HG03432 (cell line): ENCODE results near the gene C2orf42.
"Not testable (repeated sequence)": the region's sequence is repeated elsewhere in the genome, so short reads cannot be mapped to it uniquely, and the experiment has no call there.

Source experiments
- ATAC-seq: cut with Tn5 transposase; IDR thresholded peaks from one replicate; pipeline ENCODE4 v1.9.1; 2021; ENCODE audit warnings: mild to moderate bottlenecking, moderate library complexity; ENCODE audit not compliant: unreplicated experiment

Gene C2orf42

GRCh38 chr2:70190418-70191243 lies at the start of gene C2orf42:
TSS of gene C2orf42 (minus strand) at chr2:70191019. CDS start at chr2:70181985, 9,034 bp downstream.
- peak; percentile 88 for ATAC-seq

GRCh38 chr2:70240599-70240998 lies 49.8 kb upstream of the C2orf42 start:
- ATAC-seq: no peak

- no peak for ATAC-seq
Measured at GRCh38 chr2:70233926-70234325, 43.1 kb upstream of the C2orf42 start.

- ATAC-seq: no peak
Measured at GRCh38 chr2:70226781-70227180, 36.0 kb upstream of the C2orf42 start.

- not testable (repeated sequence) for ATAC-seq
Measured at GRCh38 chr2:70223305-70223704, 32.5 kb upstream of the C2orf42 start.

GRCh38 chr2:70214953-70215549 lies 24.2 kb upstream of the C2orf42 start:
- no peak for ATAC-seq

- no peak for ATAC-seq
Measured at GRCh38 chr2:70214365-70214764, 23.5 kb upstream of the C2orf42 start.

- no peak for ATAC-seq
Measured at GRCh38 chr2:70212298-70212932, 21.6 kb upstream of the C2orf42 start.

- ATAC-seq: no peak
Measured at GRCh38 chr2:70211595-70211994, 20.8 kb upstream of the C2orf42 start.

GRCh38 chr2:70204452-70204851 lies 13.6 kb upstream of the C2orf42 start:
- no peak for ATAC-seq

- no peak for ATAC-seq
Measured at GRCh38 chr2:70203086-70203485, 12.3 kb upstream of the C2orf42 start.

- no peak for ATAC-seq
Measured at GRCh38 chr2:70202236-70202806, 11.5 kb upstream of the C2orf42 start.

GRCh38 chr2:70201831-70202230 lies 11.0 kb upstream of the C2orf42 start:
- ATAC-seq: no peak

GRCh38 chr2:70201225-70201768 lies 10.5 kb upstream of the C2orf42 start:
- ATAC-seq: no peak

- no peak for ATAC-seq
Measured at GRCh38 chr2:70199320-70199864, 8.6 kb upstream of the C2orf42 start.

GRCh38 chr2:70192516-70192915 lies 1.7 kb upstream of the C2orf42 start:
- no peak for ATAC-seq

- ATAC-seq: no peak
Measured at GRCh38 chr2:70191244-70191735, 471 bp upstream of the C2orf42 start.

GRCh38 chr2:70188460-70188859 lies 2.4 kb downstream of the C2orf42 start:
- no peak for ATAC-seq

GRCh38 chr2:70187170-70187569 lies 3.6 kb downstream of the C2orf42 start:
- ATAC-seq: not testable (repeated sequence)

- no peak for ATAC-seq
Measured at GRCh38 chr2:70182689-70183088, 8.1 kb downstream of the C2orf42 start.
